Endothelial cell of umbilical vein (primary cell): ENCODE measurements around the gene PRKAR1B.
"Not testable (repeated sequence)": the region's sequence is repeated elsewhere in the genome, so short reads cannot be mapped to it uniquely, and the experiment has no call there.

Source experiments
- CTCF ChIP-seq, 2 donors: IDR thresholded peaks; 1 replicate in 1 of 2; 2 replicates in 1 of 2; pipeline ENCODE4 v1.5.1; 2011; ENCODE audit warnings: low read length in 2 of 2, mild to moderate bottlenecking in 2 of 2, moderate library complexity in 2 of 2, control low read depth in 1 of 2, inconsistent platforms in 1 of 2, low read depth in 1 of 2; ENCODE audit not compliant: insufficient read depth in 1 of 2; ENCODE audit errors: extremely low read depth in 1 of 2
- EZH2 ChIP-seq: IDR thresholded peaks from 2 replicates; pipeline ENCODE4 v1.6.1; 2012; ENCODE audit warnings: borderline replicate concordance, low read depth, mild to moderate bottlenecking, moderate library complexity, low read length, inconsistent platforms; ENCODE audit not compliant: severe bottlenecking
- FOS ChIP-seq: IDR thresholded peaks from 2 replicates; pipeline ENCODE4 v1.6.1; 2011; ENCODE audit warnings: mild to moderate bottlenecking, low read length, moderate library complexity, borderline replicate concordance; ENCODE audit not compliant: insufficient read depth
- JUN ChIP-seq: IDR thresholded peaks from 2 replicates; pipeline ENCODE4 v1.6.1; 2011; ENCODE audit warnings: borderline replicate concordance, low read depth; ENCODE audit not compliant: insufficient read length, insufficient read depth
- MYC ChIP-seq: IDR thresholded peaks from one replicate; pipeline ENCODE4 v1.6.1; 2011; ENCODE audit warnings: mild to moderate bottlenecking, low read depth, low read length
- POLR2A ChIP-seq: IDR thresholded peaks from 2 replicates; pipeline ENCODE4 v1.6.1; 2012; ENCODE audit warnings: low read depth, mild to moderate bottlenecking, control low read depth, low read length
- POLR2AphosphoS5 ChIP-seq: IDR thresholded peaks from 2 replicates; pipeline ENCODE4 v1.6.1; 2012; ENCODE audit warnings: low read depth, mild to moderate bottlenecking, control low read depth, low read length, moderate library complexity; ENCODE audit not compliant: insufficient read depth

- not testable (repeated sequence) for TF ChIP-seq POLR2A; CTCF (IDR thresholded peaks at IDR 0.05; ENCODE audit: extremely low read depth in 1 of 2, insufficient read depth in 1 of 2, low read depth in 1 of 2, low read length in 2 of 2); FOS; MYC; EZH2; POLR2AphosphoS5; JUN
Observed at GRCh38 chr7:652167-652566, 74.9 kb downstream of the PRKAR1B start.
